Amniotic epithelial cell (primary cell): ENCODE data around the gene ZNF77.
A peak's percentile ranks its signal among the peaks of the same experiment; 100 is the strongest.
"Not testable (repeated sequence)": the region's sequence is repeated elsewhere in the genome, so short reads cannot be mapped to it uniquely, and the experiment has no call there.

Experiments used
- DNase-seq: peaks from one replicate; pipeline ENCODE4 v3.0.0-alpha.2; 2010; ENCODE audit warnings: low read depth

ZNF77 gene

GRCh38 chr19:2944775-2945574 is at the start of gene ZNF77:
ZNF77 (minus strand) TSS chr19:2944971; CDS start chr19:2944840, 131 bp downstream.
- peak; percentile 99 for DNase-seq

GRCh38 chr19:2993579-2993978 is 48.8 kb upstream of the ZNF77 start:
- no peak for DNase-seq

GRCh38 chr19:2992958-2993357 is 48.2 kb upstream of the ZNF77 start:
- DNase-seq = no peak

- not testable (repeated sequence) for DNase-seq
Measured at GRCh38 chr19:2992333-2992732, 47.6 kb upstream of the ZNF77 start.

GRCh38 chr19:2989236-2989946 is 44.6 kb upstream of the ZNF77 start:
- no peak for DNase-seq

- no peak for DNase-seq
Measured at GRCh38 chr19:2988568-2988967, 43.8 kb upstream of the ZNF77 start.

GRCh38 chr19:2987797-2988196 is 43.0 kb upstream of the ZNF77 start:
- DNase-seq = no peak

- no peak for DNase-seq
Measured at GRCh38 chr19:2986951-2987524, 42.3 kb upstream of the ZNF77 start.

- DNase-seq = no peak
Measured at GRCh38 chr19:2984215-2984528, 39.4 kb upstream of the ZNF77 start.

- peak; percentile 62 for DNase-seq
Measured at GRCh38 chr19:2983351-2984214, 38.8 kb upstream of the ZNF77 start.

GRCh38 chr19:2982983-2983350 is 38.2 kb upstream of the ZNF77 start:
- DNase-seq = peak; percentile 75

- no peak for DNase-seq
Measured at GRCh38 chr19:2982561-2982960, 37.8 kb upstream of the ZNF77 start.

- DNase-seq = no peak
Measured at GRCh38 chr19:2981898-2982297, 37.1 kb upstream of the ZNF77 start.

- DNase-seq = peak; percentile 38
Measured at GRCh38 chr19:2978772-2979171, 34.0 kb upstream of the ZNF77 start.

GRCh38 chr19:2978166-2978767 is 33.5 kb upstream of the ZNF77 start:
- DNase-seq = no peak

- no peak for DNase-seq
Measured at GRCh38 chr19:2977746-2978138, 33.0 kb upstream of the ZNF77 start.

GRCh38 chr19:2977001-2977745 is 32.4 kb upstream of the ZNF77 start, which contains the start of gene TLE6:
TLE6 (plus strand) TSS chr19:2977564; CDS start chr19:2978234, 670 bp downstream.
- peak; percentile 91 for DNase-seq

- no peak for DNase-seq
Measured at GRCh38 chr19:2976609-2977000, 31.8 kb upstream of the ZNF77 start.

GRCh38 chr19:2974342-2975041 is 29.7 kb upstream of the ZNF77 start:
- DNase-seq = peak; percentile 98

- DNase-seq = no peak
Measured at GRCh38 chr19:2973229-2973628, 28.5 kb upstream of the ZNF77 start.
